Activated T-helper 2 cell treated with anti-CD3 and anti-CD28 coated beads, Interferon-gamma antibody, Interleukin-2, Interleukin-4, amounts not matched to agents 10 μg/mL and 5 μg/mL and 100 μg/mL, durations not matched to agents 14 hours and 24 hours and 36 hours (primary cell): ENCODE measurements around the gene NUP93. TPM values are rescaled to one million over a fixed set of nuclear protein-coding genes. Genes with fewer than 3 reads are reported as not detected.

ENCODE experiments used
- DNase-seq: peaks from one replicate; pipeline ENCODE4 v3.0.0; 2021; ENCODE audit warnings: low spot score
- H3K27ac Mint-ChIP-seq: one replicate; pipeline ENCODE4 v1.8.0; 2021; ENCODE audit warnings: mixed read lengths
- H3K27me3 Mint-ChIP-seq: one replicate; pipeline ENCODE4 v1.8.0; 2021; ENCODE audit warnings: low read depth, mixed read lengths
- H3K36me3 Mint-ChIP-seq: one replicate; pipeline ENCODE4 v1.8.0; 2021; ENCODE audit warnings: low read depth, mixed read lengths
- H3K4me1 Mint-ChIP-seq: one replicate; pipeline ENCODE4 v1.8.0; 2021; ENCODE audit warnings: low read depth, mixed read lengths
- H3K4me3 Mint-ChIP-seq: one replicate; pipeline ENCODE4 v1.8.0; 2021; ENCODE audit warnings: low read depth, mild to moderate bottlenecking, moderate library complexity, mixed read lengths
- H3K9me3 Mint-ChIP-seq: one replicate; pipeline ENCODE4 v1.8.0; 2021; ENCODE audit warnings: mixed read lengths
- intact Hi-C: fragments of 100-400 bp; cut with micrococcal nuclease; formaldehyde crosslinking; loops from one replicate; pipeline ENCODE4 v1.15.1; 2023
- total RNA-seq: library from RNA; stranded (reverse); gene quantifications from 2 replicates; pipeline ENCODE4 v1.2.3, GENCODE V29; 2022

The NUP93 gene
- total RNA-seq, 1 donor from 2014 or later, result 149 TPM

GRCh38 chr16:56896244-56896643 lies 166.3 kb downstream of the NUP93 start:
- peaks cover 17% of the 10 kb centered on the region for H3K4me1 Mint-ChIP-seq
- intact Hi-C loops, result no loop called here
- H3K4me3 Mint-ChIP-seq, result no peak overlapping the region
- no peak overlapping the region for H3K27ac Mint-ChIP-seq
- peaks cover 9% of the 10 kb centered on the region for H3K27me3 Mint-ChIP-seq
- no peaks in the 10 kb centered on the region for H3K9me3 Mint-ChIP-seq
- H3K36me3 Mint-ChIP-seq, result no peaks in the 10 kb centered on the region
- DNase-seq, result no peak

- H3K36me3 Mint-ChIP-seq, result no peaks in the 10 kb centered on the region
- intact Hi-C loops, result no loop called here
- DNase-seq, result no peak
- no peak overlapping the region for H3K4me3 Mint-ChIP-seq
- no peak overlapping the region for H3K27ac Mint-ChIP-seq
- peaks cover 14% of the 10 kb centered on the region for H3K27me3 Mint-ChIP-seq
- H3K4me1 Mint-ChIP-seq, result peaks cover 17% of the 10 kb centered on the region
- H3K9me3 Mint-ChIP-seq, result no peaks in the 10 kb centered on the region
Observed at GRCh38 chr16:56897026-56897799, 167.3 kb downstream of the NUP93 start.

DNA sequence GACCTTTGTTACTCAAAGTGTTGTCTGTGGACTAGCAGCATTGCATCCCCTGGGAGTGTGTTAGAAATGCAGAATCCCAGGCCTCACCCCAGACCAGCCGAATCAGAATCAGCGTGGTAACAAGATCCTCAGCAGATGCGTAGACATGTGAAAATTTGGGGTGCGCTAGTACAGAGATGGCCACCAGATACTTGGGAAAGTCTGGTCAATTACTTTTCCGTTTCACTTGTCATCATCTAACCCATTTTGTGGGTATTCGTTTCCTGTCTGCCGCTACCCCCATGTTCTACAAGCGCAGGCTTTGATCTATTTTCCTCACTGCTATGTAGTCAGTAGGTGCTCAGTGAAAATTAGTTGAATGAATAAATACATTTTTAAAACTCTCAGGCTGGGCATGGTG lies 168.9 kb downstream of the NUP93 start:
- Mint-ChIP-seq H3K27ac (no peak overlapping the region), H3K4me3 (no peak overlapping the region), H3K36me3 (no peaks in the 10 kb centered on the region), H3K9me3 (no peaks in the 10 kb centered on the region), H3K27me3 (peaks cover 14% of the 10 kb centered on the region), H3K4me1 (peaks cover 17% of the 10 kb centered on the region)
- DNase-seq, result no peak
- intact Hi-C loops, result loop anchor here (2.0 kb wide), 1 partner anchor 18 kb away; no protein-coding TSS in a partner anchor

Other genes with a start within 250 kb of the NUP93 start
- gene BBS2, start 210.1 kb upstream of the NUP93 start, total RNA-seq, result 11.3 and 18.0 TPM in 2 replicates
- not detected in 2 replicates for gene MT4, start 165.1 kb upstream of the NUP93 start, total RNA-seq
- gene MT3, start 140.6 kb upstream of the NUP93 start, total RNA-seq, result 7.5 and 7.9 TPM in 2 replicates
- gene MT2A, start 121.5 kb upstream of the NUP93 start, total RNA-seq, result 827 and 878 TPM in 2 replicates
- 181 and 184 TPM in 2 replicates for gene MT1E, start 104.3 kb upstream of the NUP93 start, total RNA-seq
- gene MT1M, start 97.5 kb upstream of the NUP93 start, total RNA-seq, result not detected in 2 replicates
- 7.6 and 8.3 TPM in 2 replicates for gene MT1A, start 91.5 kb upstream of the NUP93 start, total RNA-seq
- gene MT1B, start 78.2 kb upstream of the NUP93 start, total RNA-seq, result not detected in 2 replicates
- gene MT1F, start 72.2 kb upstream of the NUP93 start, total RNA-seq, result 6.4 and 8.0 TPM in 2 replicates
- 21.1 and 24.5 TPM in 2 replicates for gene MT1G, start 62.1 kb upstream of the NUP93 start, total RNA-seq
- not detected in 2 replicates for gene MT1H, start 60.3 kb upstream of the NUP93 start, total RNA-seq
- 58.2 and 62.3 TPM in 2 replicates for gene MT1X, start 47.7 kb upstream of the NUP93 start, total RNA-seq
- gene SLC12A3, start 135.1 kb downstream of the NUP93 start, total RNA-seq, result not detected in 2 replicates
- 172 and 175 TPM in 2 replicates for gene HERPUD1, start 202.0 kb downstream of the NUP93 start, total RNA-seq
- gene CETP, start 231.8 kb downstream of the NUP93 start, total RNA-seq, result not detected in 2 replicates